SK-N-SH (cell line): Measurements from ENCODE around the gene CMBL. TPM values are rescaled to one million over a fixed set of nuclear protein-coding genes. Genes with fewer than 3 reads are reported as not detected.

ENCODE experiments used
- CTCF ChIA-PET: fragments of 300-600, 350-600 bp; formaldehyde crosslinking; extraction: SDS; loops from one replicate; lab custom pipeline; 2021; lab: Yijun Ruan, JAX
- POLR2A ChIA-PET: fragments of 350-600 bp; sonication (Branson Sonifier 250); formaldehyde crosslinking; extraction: SDS; loops from one replicate; lab custom pipeline; 2020; ENCODE audit warnings: antibody characterized with exemption, inconsistent platforms; lab: Yijun Ruan, JAX
- DNase-seq: peaks from one replicate; pipeline ENCODE4 v3.0.0; 2012
- H2AFZ ChIP-seq: fragments of 200-600 bp; sonication (generic); 2 replicates; pipeline ENCODE4 v1.8.1; 2016; ENCODE audit warnings: antibody characterized with exemption, mild to moderate bottlenecking, low read depth
- H3F3A ChIP-seq: fragments of 200-600 bp; sonication (generic); replicated peaks from 2 replicates; pipeline ENCODE3; 2016; ENCODE audit warnings: antibody characterized with exemption, mild to moderate bottlenecking; ENCODE audit not compliant: insufficient read depth
- H3K27ac ChIP-seq, 2 experiments: fragments of 200-500 bp in 1 of 2; fragments of 200-600 bp in 1 of 2; sonication (Bioruptor generic) in 1 of 2; sonication (generic), shearing (Covaris generic) in 1 of 2; 2 replicates each; pipeline versions ENCODE4 v1.5.1 to v1.6.1; 2014 to 2016; ENCODE audit warnings: low read depth in 2 of 2, inconsistent platforms in 1 of 2, low read length in 1 of 2, mild to moderate bottlenecking in 1 of 2, mixed read lengths in 1 of 2
- H3K27me3 ChIP-seq: fragments of 200-600 bp; sonication (generic), shearing (Covaris generic); 2 replicates; pipeline ENCODE4 v1.6.1; 2016; ENCODE audit warnings: mixed run types; ENCODE audit not compliant: insufficient read depth
- H3K36me3 ChIP-seq, 2 experiments: fragments of 200-500 bp in 1 of 2; fragments of 200-600 bp in 1 of 2; sonication (Bioruptor generic) in 1 of 2; sonication (generic) in 1 of 2; replicated peaks in 1 of 2; 2 replicates each; pipeline versions ENCODE3 to v1.5.1; 2014 to 2016; ENCODE audit warnings: low read length in 1 of 2, mild to moderate bottlenecking in 1 of 2; ENCODE audit not compliant: insufficient read depth in 2 of 2, control insufficient read depth in 1 of 2
- H3K4me1 ChIP-seq, 2 experiments: fragments of 200-500 bp in 1 of 2; fragments of 200-600 bp in 1 of 2; sonication (Bioruptor generic) in 1 of 2; sonication (generic), shearing (Covaris generic) in 1 of 2; 2 replicates each; pipeline versions ENCODE4 v1.5.1 to v1.6.1; 2014 to 2016; ENCODE audit warnings: low read depth in 1 of 2, low read length in 1 of 2, mixed run types in 1 of 2; ENCODE audit not compliant: insufficient read depth in 2 of 2, control insufficient read depth in 1 of 2
- H3K4me2 ChIP-seq: fragments of 200-600 bp; sonication (generic), shearing (Covaris generic); 2 replicates; pipeline ENCODE4 v1.6.1; 2017; ENCODE audit warnings: mixed run types
- H3K4me3 ChIP-seq, 2 experiments: fragments of 200-500 bp in 1 of 2; fragments of 200-600 bp in 1 of 2; sonication (Bioruptor generic) in 1 of 2; sonication (generic), shearing (Covaris generic) in 1 of 2; 2 replicates each; pipeline versions ENCODE4 v1.5.1 to v1.8.1; 2014 to 2016; ENCODE audit warnings: low read depth in 2 of 2, inconsistent platforms in 1 of 2, low read length in 1 of 2, mild to moderate bottlenecking in 1 of 2, mixed read lengths in 1 of 2, moderate library complexity in 1 of 2
- H3K79me2 ChIP-seq: fragments of 200-600 bp; sonication (generic); 2 replicates; pipeline ENCODE4 v1.8.1; 2017; ENCODE audit warnings: mild to moderate bottlenecking; ENCODE audit not compliant: insufficient read depth
- H3K9ac ChIP-seq: fragments of 200-600 bp; sonication (generic); 2 replicates; pipeline ENCODE4 v1.6.1; 2017; ENCODE audit warnings: mixed run types
- H3K9me2 ChIP-seq: fragments of 200-600 bp; sonication (generic); 2 replicates; pipeline ENCODE4 v1.6.1; 2017; ENCODE audit warnings: mixed run types
- H3K9me3 ChIP-seq: fragments of 200-600 bp; sonication (generic); 2 replicates; pipeline ENCODE4 v1.6.1; 2017; ENCODE audit warnings: mixed run types, mild to moderate bottlenecking, moderate library complexity
- H4K20me1 ChIP-seq: fragments of 200-600 bp; sonication (generic); 2 replicates; pipeline ENCODE4 v1.6.1; 2017; ENCODE audit warnings: mild to moderate bottlenecking, mixed run types; ENCODE audit not compliant: insufficient read depth
- CHD2 ChIP-seq: fragments of 150-350 bp; IDR thresholded peaks from 2 replicates; pipeline ENCODE4 v1.6.1; 2018; ENCODE audit warnings: low read length; ENCODE audit not compliant: partially characterized antibody
- EP300 ChIP-seq, 2 experiments: IDR thresholded peaks; 2 replicates each; pipeline versions ENCODE4 v1.4.0 to v1.6.1; 2012; ENCODE audit warnings: borderline replicate concordance in 1 of 2, low read depth in 1 of 2, low read length in 1 of 2
- FOSL2 ChIP-seq: IDR thresholded peaks from 2 replicates; pipeline ENCODE4 v1.4.0; 2012; ENCODE audit warnings: low read depth, mild to moderate bottlenecking, moderate library complexity, borderline replicate concordance
- FOXJ3 ChIP-seq: sonication (generic); formaldehyde crosslinking; IDR thresholded peaks from 2 replicates; pipeline ENCODE4 v1.5.1; 2020; ENCODE audit warnings: mild to moderate bottlenecking, missing genetic modification reagents
- GATA2 ChIP-seq: sonication (generic); formaldehyde crosslinking; IDR thresholded peaks from 2 replicates; pipeline ENCODE4 v1.5.0; 2020; ENCODE audit warnings: mild to moderate bottlenecking, missing genetic modification reagents
- JUND ChIP-seq: IDR thresholded peaks from 2 replicates; pipeline ENCODE4 v1.4.0; 2012
- MAX ChIP-seq: IDR thresholded peaks from 2 replicates; pipeline ENCODE4 v1.4.0; 2012; ENCODE audit warnings: low read depth
- MEF2A ChIP-seq: IDR thresholded peaks from 2 replicates; pipeline ENCODE4 v1.4.0; 2012; ENCODE audit warnings: low read depth, borderline replicate concordance
- NFIC ChIP-seq: IDR thresholded peaks from 2 replicates; pipeline ENCODE4 v1.4.0; 2012; ENCODE audit warnings: borderline replicate concordance
- NRF1 ChIP-seq: IDR thresholded peaks from 2 replicates; pipeline ENCODE4 v1.6.1; 2012; ENCODE audit warnings: low read depth, mild to moderate bottlenecking, low read length
- POLR2AphosphoS5 ChIP-seq: IDR thresholded peaks from 2 replicates; pipeline ENCODE4 v1.6.1; 2012; ENCODE audit warnings: low read depth, low read length
- RAD21 ChIP-seq: IDR thresholded peaks from 2 replicates; pipeline ENCODE4 v1.6.1; 2012; ENCODE audit warnings: mild to moderate bottlenecking, low read length
- RCOR1 ChIP-seq: fragments of 150-350 bp; IDR thresholded peaks from 2 replicates; pipeline ENCODE4 v1.6.1; 2017; ENCODE audit warnings: antibody characterized with exemption, low read length
- RXRA ChIP-seq: IDR thresholded peaks from 2 replicates; pipeline ENCODE4 v1.4.0; 2012; ENCODE audit warnings: low read depth, mild to moderate bottlenecking, borderline replicate concordance
- SMC3 ChIP-seq: IDR thresholded peaks from 2 replicates; pipeline ENCODE4 v1.6.1; 2012; ENCODE audit warnings: low read depth, low read length, improper control_type of control experiment
- WGBS: methylation state at CpG from one replicate; pipeline ENCODE4 v1.1.6; 2017; ENCODE audit warnings: low lambda C conversion rate; 5-methylcytosine and 5-hydroxymethylcytosine counted together
- polyA plus RNA-seq, 3 experiments: library from polyadenylated mRNA; depleted of rRNA; stranded (reverse); fragments of >200 nt; gene quantifications; 2 replicates each; pipeline ENCODE4 v1.2.3, GENCODE V29; 2012
- TF ChIP-seq, protein P1 (sequence below): IDR thresholded peaks from 2 replicates; pipeline ENCODE4 v1.4.0; 2012; ENCODE audit warnings: low read depth, borderline replicate concordance
- TF ChIP-seq, protein P2 (sequence below): fragments of 150-350 bp; IDR thresholded peaks from 2 replicates; pipeline ENCODE4 v1.6.1; 2016; ENCODE audit warnings: mild to moderate bottlenecking, low read depth, low read length

The CMBL gene
- polyA plus RNA-seq, 1 of the 3 experiments (the other 2 are of a cell fraction): 61.0 TPM

DNA sequence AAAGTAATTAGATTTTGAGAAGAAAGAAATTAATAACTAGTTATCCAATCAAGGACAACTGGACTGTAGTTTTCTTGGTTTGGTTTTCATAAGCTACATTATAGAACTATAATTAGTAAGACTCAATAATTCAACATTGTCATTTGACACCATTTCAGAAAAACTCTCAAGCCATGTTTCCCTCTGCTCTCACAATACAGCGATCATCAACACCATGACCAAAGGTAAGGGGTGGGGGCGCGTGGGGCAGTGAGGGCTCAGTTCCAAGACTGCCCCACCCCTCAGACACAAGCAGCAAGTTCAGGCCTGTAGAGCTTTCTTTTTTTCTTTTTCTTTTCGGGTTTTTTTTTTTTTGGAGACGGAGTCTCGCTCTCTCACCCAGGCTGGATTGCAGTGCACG, 6.4 kb downstream of the CMBL start:
- H3K9me2 ChIP-seq: no peaks in the 10 kb centered on the region
- H3K36me3 ChIP-seq: no peaks in the 10 kb centered on the region
- H3K27ac ChIP-seq: no peak overlapping the region
- no peak overlapping the region for H2AFZ ChIP-seq
- H4K20me1 ChIP-seq: no peaks in the 10 kb centered on the region
- 81% methylated on average over 7 of the region's 7 CpGs for WGBS
- H3F3A ChIP-seq: no peaks in the 10 kb centered on the region
- no peak for DNase-seq
- peaks cover 0 to 5% of the 10 kb centered on the region in 2 experiments; a peak in 1 of 4 replicates for H3K4me1 ChIP-seq
- no peak overlapping the region for H3K4me3 ChIP-seq
- CTCF ChIA-PET: interaction anchor here (1.6 kb wide), 1 partner anchor 17 kb away, joined by 5 read pairs; no protein-coding TSS in a partner anchor
- POLR2A ChIA-PET: no interaction called here
- H3K79me2 ChIP-seq: peaks cover 18% of the 10 kb centered on the region
- no peaks in the 10 kb centered on the region for H3K9me3 ChIP-seq
- no peak overlapping the region for H3K9ac ChIP-seq
- TF ChIP-seq GATA2 (CRISPR knock-in tag) (no peak), FOSL2 (no peak), RXRA (no peak)
- TF ChIP-seq, protein P1, sequence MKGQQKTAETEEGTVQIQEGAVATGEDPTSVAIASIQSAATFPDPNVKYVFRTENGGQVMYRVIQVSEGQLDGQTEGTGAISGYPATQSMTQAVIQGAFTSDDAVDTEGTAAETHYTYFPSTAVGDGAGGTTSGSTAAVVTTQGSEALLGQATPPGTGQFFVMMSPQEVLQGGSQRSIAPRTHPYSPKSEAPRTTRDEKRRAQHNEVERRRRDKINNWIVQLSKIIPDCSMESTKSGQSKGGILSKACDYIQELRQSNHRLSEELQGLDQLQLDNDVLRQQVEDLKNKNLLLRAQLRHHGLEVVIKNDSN: no peak
- H3K27me3 ChIP-seq: no peaks in the 10 kb centered on the region
- H3K4me2 ChIP-seq: no peak overlapping the region

DNA sequence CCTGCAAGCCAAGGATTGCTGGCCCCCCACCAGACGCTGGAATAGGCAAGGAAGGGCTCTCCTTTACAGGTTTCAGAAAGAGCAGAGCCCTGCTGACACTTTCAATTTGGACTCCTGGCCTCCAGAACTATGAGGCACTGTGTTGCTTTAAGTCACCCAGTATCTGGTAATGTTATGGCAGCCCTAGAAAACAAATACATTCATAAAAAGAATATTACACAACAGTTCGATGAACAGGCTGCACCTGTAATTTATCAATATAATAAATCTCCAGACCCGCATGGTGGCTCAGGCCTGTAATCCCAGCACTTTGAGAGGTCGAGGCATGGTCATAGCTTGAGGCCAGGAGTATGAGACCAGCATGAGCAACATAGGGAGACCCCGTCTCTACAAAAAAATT, 7.5 kb downstream of the CMBL start:
- H3K9me3 ChIP-seq: no peaks in the 10 kb centered on the region
- no peak overlapping the region for H3K4me2 ChIP-seq
- no peaks in the 10 kb centered on the region for H3K9me2 ChIP-seq
- 85% methylated on average over 5 of the region's 5 CpGs for WGBS
- H3K4me1 ChIP-seq: peaks cover 0 to 3% of the 10 kb centered on the region in 2 experiments; a peak in 1 of 4 replicates
- no peaks in the 10 kb centered on the region for H4K20me1 ChIP-seq
- no peak overlapping the region for H3K4me3 ChIP-seq
- no peak for DNase-seq
- CTCF ChIA-PET: no interaction called here
- POLR2A ChIA-PET: no interaction called here
- no peaks in the 10 kb centered on the region for H3K36me3 ChIP-seq
- peaks cover 15% of the 10 kb centered on the region for H3K79me2 ChIP-seq
- no peak for TF ChIP-seq RCOR1
- no peak for TF ChIP-seq RAD21
- TF ChIP-seq MAX: no peak
- no peaks in the 10 kb centered on the region for H3F3A ChIP-seq
- no peak overlapping the region for H3K9ac ChIP-seq
- H3K27ac ChIP-seq: no peak overlapping the region
- no peak overlapping the region for H2AFZ ChIP-seq
- no peaks in the 10 kb centered on the region for H3K27me3 ChIP-seq

- Histone ChIP-seq H3K9ac (no peak overlapping the region), H3K79me2 (peaks cover 15% of the 10 kb centered on the region; the same call in 1 of the 2 replicates), H3F3A (no peaks in the 10 kb centered on the region), H3K36me3 (no peaks in the 10 kb centered on the region), H3K9me2 (no peaks in the 10 kb centered on the region), H3K4me1 (no peaks in the 10 kb centered on the region; a peak in 1 of 4 replicates), H2AFZ (no peak overlapping the region), H4K20me1 (no peaks in the 10 kb centered on the region), H3K4me3 (no peak overlapping the region), H3K9me3 (no peaks in the 10 kb centered on the region), H3K27me3 (no peaks in the 10 kb centered on the region), H3K4me2 (no peak overlapping the region), H3K27ac (no peak overlapping the region)
- 88% methylated on average over 14 of the region's 14 CpGs for WGBS
- DNase-seq: no peak
- ChIA-PET POLR2A (no interaction called here), CTCF (no interaction called here)
- TF ChIP-seq MAX (no peak), CHD2 (no peak), NRF1 (no peak), JUND (no peak), FOSL2 (no peak), EP300 (IDR thresholded peaks at IDR 0.05; ENCODE audit: borderline replicate concordance in 1 of 2, low read depth in 1 of 2, low read length in 1 of 2) (no peak), MEF2A (no peak), GATA2 (CRISPR knock-in tag) (no peak), POLR2AphosphoS5 (no peak), SMC3 (no peak), FOXJ3 (no peak), NFIC (no peak)
- TF ChIP-seq, protein P2, sequence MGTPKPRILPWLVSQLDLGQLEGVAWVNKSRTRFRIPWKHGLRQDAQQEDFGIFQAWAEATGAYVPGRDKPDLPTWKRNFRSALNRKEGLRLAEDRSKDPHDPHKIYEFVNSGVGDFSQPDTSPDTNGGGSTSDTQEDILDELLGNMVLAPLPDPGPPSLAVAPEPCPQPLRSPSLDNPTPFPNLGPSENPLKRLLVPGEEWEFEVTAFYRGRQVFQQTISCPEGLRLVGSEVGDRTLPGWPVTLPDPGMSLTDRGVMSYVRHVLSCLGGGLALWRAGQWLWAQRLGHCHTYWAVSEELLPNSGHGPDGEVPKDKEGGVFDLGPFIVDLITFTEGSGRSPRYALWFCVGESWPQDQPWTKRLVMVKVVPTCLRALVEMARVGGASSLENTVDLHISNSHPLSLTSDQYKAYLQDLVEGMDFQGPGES: no peak
These were observed 10.0 kb downstream of the CMBL start for GRCh38 chr5:10297646-10298204.
